Spleen (tissue), 11 donors: ENCODE measurements around the gene DNAJC18. TPM values are rescaled to one million over a fixed set of nuclear protein-coding genes. Genes with fewer than 3 reads are reported as not detected.

Source experiments
- DNase-seq: peaks from one replicate; pipeline ENCODE4 v3.0.0-alpha.2; 2020
- H3K27ac ChIP-seq, 8 donors: fragments of 200-600 bp; sonication (generic) in 7 of 8; 1 replicate in 4 of 8; 2 replicates in 4 of 8; pipeline versions ENCODE4 v1.5.0 to v1.8.0; 2016 to 2021; ENCODE audit warnings: inconsistent platforms in 4 of 8, mild to moderate bottlenecking in 4 of 8, moderate library complexity in 1 of 8
- H3K27me3 ChIP-seq, 7 donors: fragments of 200-600 bp; sonication (generic) in 6 of 7; replicated peaks in 1 of 7; 1 replicate in 4 of 7; 2 replicates in 3 of 7; pipeline versions ENCODE4 v1.5.0 to v1.8.0; 2016 to 2021; ENCODE audit warnings: inconsistent platforms in 3 of 7, mild to moderate bottlenecking in 1 of 7
- H3K36me3 ChIP-seq, 6 donors: fragments of 200-600 bp; sonication (generic) in 5 of 6; 1 replicate in 4 of 6; 2 replicates in 2 of 6; pipeline versions ENCODE4 v1.5.0 to v1.8.0; 2016 to 2021; ENCODE audit warnings: inconsistent platforms in 2 of 6
- H3K4me1 ChIP-seq, 6 donors: fragments of 200-600 bp; sonication (generic) in 5 of 6; 1 replicate in 3 of 6; 2 replicates in 3 of 6; pipeline versions ENCODE4 v1.5.0 to v1.8.0; 2016 to 2021; ENCODE audit warnings: inconsistent platforms in 3 of 6
- H3K4me3 ChIP-seq, 8 donors: fragments of 200-600 bp; sonication (generic) in 7 of 8; 1 replicate in 4 of 8; 2 replicates in 4 of 8; pipeline versions ENCODE4 v1.5.0 to v1.8.0; 2016 to 2021; ENCODE audit warnings: inconsistent platforms in 4 of 8, mild to moderate bottlenecking in 4 of 8, moderate library complexity in 2 of 8
- H3K9me3 ChIP-seq, 8 donors: fragments of 200-600 bp; sonication (generic) in 7 of 8; 1 replicate in 4 of 8; 2 replicates in 4 of 8; pipeline versions ENCODE4 v1.5.0 to v1.8.0; 2016 to 2021; ENCODE audit warnings: inconsistent platforms in 4 of 8
- CTCF ChIP-seq, 11 experiments: fragments of 200-600 bp in 7 of 11; fragments of 450-650 bp in 4 of 11; sonication (generic) in 4 of 11; IDR thresholded peaks in 8 of 11; conservative IDR thresholded peaks in 3 of 11; 1 replicate in 7 of 11; 2 replicates in 4 of 11; pipeline versions ENCODE4 v1.4.0 to v1.8.0; 2016 to 2021; ENCODE audit warnings: antibody characterized with exemption in 11 of 11, inconsistent platforms in 4 of 11, mild to moderate bottlenecking in 1 of 11
- POLR2A ChIP-seq, 3 donors: fragments of 450-650 bp; IDR thresholded peaks; one replicate each; pipeline ENCODE4 v1.5.1; 2017; ENCODE audit warnings: antibody characterized with exemption in 3 of 3, mild to moderate bottlenecking in 1 of 3
- POLR2AphosphoS5 ChIP-seq, 3 donors: sonication (generic); formaldehyde crosslinking; IDR thresholded peaks; one replicate each; pipeline ENCODE4 v1.5.1; 2017; ENCODE audit warnings: antibody characterized with exemption in 3 of 3
- WGBS, 5 donors: extraction: QIAGEN DNeasy Blood & Tissue Kit in 3 of 5; methylation state at CpG; one replicate each; pipeline versions ENCODE4 v1.1.5 to v1.1.7; 2013 to 2018; 5-methylcytosine and 5-hydroxymethylcytosine counted together
- intact Hi-C: fragments of 100-400 bp; cut with DNase I; formaldehyde crosslinking; loops from one replicate; pipeline ENCODE4 v1.15.0; 2023; ENCODE audit warnings: low total_unique reads
- polyA plus RNA-seq, 3 donors: library from polyadenylated mRNA; stranded (reverse); fragments of 200-250 nt; gene quantifications; one replicate each; pipeline ENCODE4 v1.2.1, GENCODE V29; 2013
- total RNA-seq, 7 donors: library from RNA; depleted of rRNA in 3 of 7; stranded (reverse); fragments of >200 nt in 3 of 7; fragmentation: NEBNext Ultra II Directional in 4 of 7; extraction: Animal tissue kit (Norgen Biotek cat#: 25700) in 4 of 7; gene quantifications; one replicate each; pipeline versions ENCODE4 v1.1.0 to v1.2.1, GENCODE V29; 2016 to 2021
- donor health status: healthy with polysubstance abuse.
- donor health status: DM: no; HTN: no; CAD: no; lungs with moderate emphysema.
- donor health status: DM: no; HTN: no; CAD: no.
- donor health status: Bipolar disorder and iron deficiency.
- donor health status: healthy.
- donor health status: DM: no; HTN: no; CAD: no.
- donor health status: DM: yes; HTN: yes; CAD: no.

DNAJC18 gene
- total and polyA plus RNA-seq, 10 donors = 1.3 to 10.8 (median 7.1) TPM

- H3K36me3 ChIP-seq = peaks cover 0 to 30% (median 0%) of the 10 kb centered on the region in 6 donors
- 84 to 99% (median 97%) methylated on average over 5 of the region's 5 CpGs for WGBS, 5 donors
- H3K4me1 ChIP-seq = peaks cover 0 to 53% (median 22%) of the 10 kb centered on the region in 6 donors
- no peaks in the 10 kb centered on the region for H3K9me3 ChIP-seq
- H3K27me3 ChIP-seq = no peaks in the 10 kb centered on the region
- no peak overlapping the region for H3K4me3 ChIP-seq
- TF ChIP-seq POLR2A (IDR thresholded peaks at IDR 0.05) = no peak
- no peak for TF ChIP-seq CTCF (IDR thresholded peaks at IDR 0.05 in 8 of 11, conservative IDR thresholded peaks at IDR 0.05 in 3 of 11)
- TF ChIP-seq POLR2AphosphoS5 (IDR thresholded peaks at IDR 0.05) = no peak
- intact Hi-C loops = no loop called here
- peak; percentile 24 for DNase-seq
- peak overlapping the region in 3 of 8 donors; percentile 70 to 84 (median 77) for H3K27ac ChIP-seq
Measured at GRCh38 chr5:139457241-139457640, 17.9 kb upstream of the DNAJC18 start.

GRCh38 chr5:139456776-139457175 lies 17.5 kb upstream of the DNAJC18 start:
- Histone ChIP-seq H3K27ac (no peak overlapping the region), H3K4me1 (peaks cover 0 to 48% (median 22%) of the 10 kb centered on the region in 6 donors), H3K27me3 (no peaks in the 10 kb centered on the region), H3K4me3 (no peak overlapping the region), H3K36me3 (peaks cover 0 to 34% (median 0%) of the 10 kb centered on the region in 6 donors), H3K9me3 (no peaks in the 10 kb centered on the region)
- DNase-seq = peak; percentile 70
- WGBS, 5 donors = 80 to 94% (median 90%) methylated on average over 11 to 12 of the region's 12 CpGs
- intact Hi-C loops = no loop called here
- no peak for TF ChIP-seq POLR2A (IDR thresholded peaks at IDR 0.05)
- TF ChIP-seq POLR2AphosphoS5 (IDR thresholded peaks at IDR 0.05) = no peak
- TF ChIP-seq CTCF (IDR thresholded peaks at IDR 0.05 in 8 of 11, conservative IDR thresholded peaks at IDR 0.05 in 3 of 11) = no peak

- Histone ChIP-seq H3K9me3 (no peaks in the 10 kb centered on the region), H3K27ac (peak overlapping the region in 1 of 8 donors; percentile 63), H3K27me3 (no peaks in the 10 kb centered on the region), H3K36me3 (peaks cover 0 to 39% (median 0%) of the 10 kb centered on the region in 6 donors), H3K4me1 (peaks cover 0 to 28% (median 13%) of the 10 kb centered on the region in 6 donors), H3K4me3 (no peak overlapping the region)
- TF ChIP-seq CTCF (IDR thresholded peaks at IDR 0.05 in 8 of 11, conservative IDR thresholded peaks at IDR 0.05 in 3 of 11) = no peak
- no peak for TF ChIP-seq POLR2AphosphoS5 (IDR thresholded peaks at IDR 0.05)
- TF ChIP-seq POLR2A (IDR thresholded peaks at IDR 0.05) = no peak
- 87 to 92% (median 89%) methylated on average over 10 to 11 of the region's 11 CpGs for WGBS, 5 donors
- intact Hi-C loops = no loop called here
- DNase-seq = peak; percentile 61
Measured at GRCh38 chr5:139454568-139455290, 15.4 kb upstream of the DNAJC18 start.
